Omental fat pad (tissue), 4 donors: ENCODE results near the gene PTEN. TPM values are rescaled to one million over a fixed set of nuclear protein-coding genes. Genes with fewer than 3 reads are reported as not detected.
"Not testable (repeated sequence)": the region's sequence is repeated elsewhere in the genome, so short reads cannot be mapped to it uniquely, and the experiment has no call there.

Experiments
- ATAC-seq: fragments of 150-250 bp; one replicate; pipeline ENCODE4 v1.9.1; 2016; ENCODE audit warnings: mild to moderate bottlenecking, moderate library complexity; ENCODE audit not compliant: low FRiP score
- DNase-seq: peaks from one replicate; pipeline ENCODE4 v3.0.0-alpha.2; 2019; ENCODE audit warnings: low spot score
- total RNA-seq, 4 donors: library from RNA; depleted of rRNA; stranded (reverse); fragments of >200 nt; gene quantifications; one replicate each; pipeline ENCODE4 v1.1.0, GENCODE V29; 2016
- TF ChIP-seq, protein P1 (sequence below), 3 donors: fragments of 450-650 bp; IDR thresholded peaks; one replicate each; pipeline ENCODE4 v1.5.1; 2016 to 2017; ENCODE audit warnings: antibody characterized with exemption in 3 of 3, mild to moderate bottlenecking in 3 of 3, moderate library complexity in 2 of 3

The PTEN gene
- total RNA-seq, 4 donors from 2014 or later = 167 to 352 (median 285) TPM

GRCh38 chr10:87819289-87819585 is 44.2 kb upstream of the PTEN start:
- DNase-seq = no peak
- TF ChIP-seq, protein P1, sequence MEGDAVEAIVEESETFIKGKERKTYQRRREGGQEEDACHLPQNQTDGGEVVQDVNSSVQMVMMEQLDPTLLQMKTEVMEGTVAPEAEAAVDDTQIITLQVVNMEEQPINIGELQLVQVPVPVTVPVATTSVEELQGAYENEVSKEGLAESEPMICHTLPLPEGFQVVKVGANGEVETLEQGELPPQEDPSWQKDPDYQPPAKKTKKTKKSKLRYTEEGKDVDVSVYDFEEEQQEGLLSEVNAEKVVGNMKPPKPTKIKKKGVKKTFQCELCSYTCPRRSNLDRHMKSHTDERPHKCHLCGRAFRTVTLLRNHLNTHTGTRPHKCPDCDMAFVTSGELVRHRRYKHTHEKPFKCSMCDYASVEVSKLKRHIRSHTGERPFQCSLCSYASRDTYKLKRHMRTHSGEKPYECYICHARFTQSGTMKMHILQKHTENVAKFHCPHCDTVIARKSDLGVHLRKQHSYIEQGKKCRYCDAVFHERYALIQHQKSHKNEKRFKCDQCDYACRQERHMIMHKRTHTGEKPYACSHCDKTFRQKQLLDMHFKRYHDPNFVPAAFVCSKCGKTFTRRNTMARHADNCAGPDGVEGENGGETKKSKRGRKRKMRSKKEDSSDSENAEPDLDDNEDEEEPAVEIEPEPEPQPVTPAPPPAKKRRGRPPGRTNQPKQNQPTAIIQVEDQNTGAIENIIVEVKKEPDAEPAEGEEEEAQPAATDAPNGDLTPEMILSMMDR (IDR thresholded peaks at IDR 0.05) = no peak
- ATAC-seq = no peak

- ATAC-seq = no peak
- DNase-seq = no peak
- TF ChIP-seq, protein P1 (IDR thresholded peaks at IDR 0.05) = no peak
These were observed 36.8 kb upstream of the PTEN start for GRCh38 chr10:87826653-87827052.

GRCh38 chr10:87827681-87828080 is 35.7 kb upstream of the PTEN start:
- ATAC-seq (no peak), DNase-seq (no peak)
- TF ChIP-seq, protein P1 (IDR thresholded peaks at IDR 0.05) = no peak

GRCh38 chr10:87829051-87829450 is 34.4 kb upstream of the PTEN start:
- ATAC-seq, DNase-seq: not testable (repeated sequence)

GRCh38 chr10:87829986-87830729 is 33.3 kb upstream of the PTEN start:
- TF ChIP-seq, protein P1 (IDR thresholded peaks at IDR 0.05) = no peak
- no peak for DNase-seq
- no peak for ATAC-seq

- TF ChIP-seq, protein P1 (IDR thresholded peaks at IDR 0.05) = no peak
- DNase-seq (no peak), ATAC-seq (no peak)
These were observed 27.3 kb upstream of the PTEN start for GRCh38 chr10:87836098-87836497.

DNA sequence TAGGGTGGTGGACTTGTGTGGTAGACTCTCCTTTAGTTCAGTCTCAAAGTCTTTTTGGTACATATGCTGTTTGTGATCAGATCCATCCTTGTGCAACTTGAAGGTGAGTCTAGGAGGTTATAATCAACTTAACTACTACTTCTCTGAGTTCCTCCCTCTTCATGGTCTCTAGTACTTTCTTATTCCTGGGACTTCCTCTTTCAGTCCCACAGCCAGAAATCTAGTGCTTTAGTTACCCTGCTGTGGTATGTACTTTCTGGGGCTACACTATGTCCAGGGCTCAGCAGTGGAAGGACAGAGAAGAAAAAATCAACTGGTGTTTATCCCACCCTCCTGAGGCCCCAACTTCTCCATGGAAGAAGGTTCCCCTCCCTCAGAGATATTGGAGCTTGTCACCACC is 26.0 kb upstream of the PTEN start:
- TF ChIP-seq, protein P1 (IDR thresholded peaks at IDR 0.05) = no peak
- ATAC-seq = no peak
- DNase-seq = no peak
